Adrenal gland (tissue), 5 donors: ENCODE data around the gene AK8.

Experiments
- POLR2A ChIP-seq, 2 donors: fragments of 450-650 bp; IDR thresholded peaks; one replicate each; pipeline ENCODE4 v1.6.1; 2017; ENCODE audit warnings: antibody characterized with exemption in 2 of 2, mild to moderate bottlenecking in 2 of 2, moderate library complexity in 1 of 2
- TF ChIP-seq, protein P1 (sequence below), 6 experiments: fragments of 450-650 bp in 4 of 6; fragments of 200-600 bp in 2 of 6; sonication (generic) in 1 of 6; IDR thresholded peaks; 1 replicate in 5 of 6; 2 replicates in 1 of 6; pipeline versions ENCODE4 v1.5.1 to v1.8.0; 2016 to 2021; ENCODE audit warnings: antibody characterized with exemption in 6 of 6, mild to moderate bottlenecking in 2 of 6, moderate library complexity in 1 of 6
- donor health status: DM: no; HTN: no; CAD: no.

DNA sequence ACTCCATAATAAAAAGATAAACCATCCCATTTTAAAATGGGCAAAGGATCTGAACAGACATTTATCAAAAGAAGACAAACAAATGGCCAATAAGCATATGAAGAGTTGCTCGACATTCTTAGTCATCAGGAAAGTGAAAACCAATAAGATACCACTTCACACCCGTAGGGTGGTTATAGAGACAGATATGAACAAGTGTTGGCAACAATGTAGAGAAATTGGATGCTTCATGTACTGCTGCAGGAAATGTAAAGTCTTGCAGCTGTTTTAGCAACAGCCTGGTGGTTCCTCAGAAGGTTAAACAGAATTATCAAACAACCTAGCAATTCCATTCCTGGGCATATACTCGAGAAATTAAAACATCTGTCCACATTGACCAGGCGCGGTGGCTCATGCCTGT is 165.3 kb downstream of the AK8 start:
- TF ChIP-seq, protein P1, sequence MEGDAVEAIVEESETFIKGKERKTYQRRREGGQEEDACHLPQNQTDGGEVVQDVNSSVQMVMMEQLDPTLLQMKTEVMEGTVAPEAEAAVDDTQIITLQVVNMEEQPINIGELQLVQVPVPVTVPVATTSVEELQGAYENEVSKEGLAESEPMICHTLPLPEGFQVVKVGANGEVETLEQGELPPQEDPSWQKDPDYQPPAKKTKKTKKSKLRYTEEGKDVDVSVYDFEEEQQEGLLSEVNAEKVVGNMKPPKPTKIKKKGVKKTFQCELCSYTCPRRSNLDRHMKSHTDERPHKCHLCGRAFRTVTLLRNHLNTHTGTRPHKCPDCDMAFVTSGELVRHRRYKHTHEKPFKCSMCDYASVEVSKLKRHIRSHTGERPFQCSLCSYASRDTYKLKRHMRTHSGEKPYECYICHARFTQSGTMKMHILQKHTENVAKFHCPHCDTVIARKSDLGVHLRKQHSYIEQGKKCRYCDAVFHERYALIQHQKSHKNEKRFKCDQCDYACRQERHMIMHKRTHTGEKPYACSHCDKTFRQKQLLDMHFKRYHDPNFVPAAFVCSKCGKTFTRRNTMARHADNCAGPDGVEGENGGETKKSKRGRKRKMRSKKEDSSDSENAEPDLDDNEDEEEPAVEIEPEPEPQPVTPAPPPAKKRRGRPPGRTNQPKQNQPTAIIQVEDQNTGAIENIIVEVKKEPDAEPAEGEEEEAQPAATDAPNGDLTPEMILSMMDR (IDR thresholded peaks at IDR 0.05), result no peak
- TF ChIP-seq POLR2A (IDR thresholded peaks at IDR 0.05), result no peak
